ENCODE results near the gene CEACAM3.

CEACAM3 gene

DNA sequence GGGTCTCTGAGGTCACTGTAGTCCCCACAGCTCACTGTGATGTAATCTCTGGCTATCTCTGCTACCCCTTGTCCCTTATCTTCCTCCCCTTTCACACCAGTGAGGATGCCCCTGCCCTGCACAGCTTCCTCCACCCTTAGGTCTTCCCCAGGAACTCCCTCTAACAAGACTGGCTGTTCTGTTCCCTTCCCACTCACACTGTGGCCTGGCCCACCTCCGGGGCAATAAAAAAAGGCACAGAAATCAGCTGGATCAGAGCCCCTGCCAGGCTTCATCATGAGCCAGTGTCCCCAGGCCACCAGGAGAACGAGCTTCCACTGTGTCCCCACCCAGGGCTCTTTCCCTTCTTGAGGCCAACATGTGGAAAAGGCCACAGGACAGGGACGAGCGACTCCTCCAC, 4.6 kb downstream of the CEACAM3 start:
- Histone ChIP-seq H3K9ac (ENCODE audit: insufficient read length) (no peak overlapping the region), H3K36me3 (ENCODE audit: insufficient read depth, low read length) (no peaks in the 10 kb centered on the region), H3K27ac (no peak overlapping the region), H3K9me3 (ENCODE audit: low read depth, low read length) (no peaks in the 10 kb centered on the region), H3K4me3 (no peak overlapping the region)
- DNase-seq (ENCODE audit: low read depth, low spot score): no peak
- no peak for TF ChIP-seq EZH2 (IDR thresholded peaks at IDR 0.05)
- TF ChIP-seq FOXP2 (optimal IDR thresholded peaks at IDR 0.05; ENCODE audit: control extremely low read depth, extremely low read length, insufficient read depth): no peak
- no peak for TF ChIP-seq POLR2AphosphoS5 (IDR thresholded peaks at IDR 0.05; ENCODE audit: borderline replicate concordance, low read depth, low read length)

DNA sequence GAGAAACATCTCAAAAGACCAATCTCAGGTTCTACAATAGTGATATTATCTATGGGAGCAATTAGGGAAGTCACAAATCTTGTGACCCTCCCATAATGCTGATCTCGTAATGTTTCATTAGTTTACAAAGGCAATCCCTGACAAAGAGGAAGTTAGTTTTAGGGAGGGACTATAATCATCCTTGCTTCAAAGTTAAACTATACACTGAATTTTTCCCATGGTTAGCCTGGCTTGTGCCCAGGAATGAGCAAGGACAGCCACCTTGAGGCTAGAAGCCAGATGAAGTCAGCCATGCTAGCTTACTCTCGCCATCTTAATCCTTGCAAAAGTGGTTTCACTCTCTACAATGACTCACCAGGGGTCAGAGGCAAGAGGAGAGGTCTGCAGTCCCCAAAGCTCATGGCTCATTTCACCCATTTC, 5.4 kb downstream of the CEACAM3 start:
- H3K9ac ChIP-seq (ENCODE audit: insufficient read length): no peak overlapping the region
- DNase-seq (ENCODE audit: low read depth, low spot score): no peak
- H3K27ac ChIP-seq: no peak overlapping the region
- TF ChIP-seq FOXP2 (optimal IDR thresholded peaks at IDR 0.05; ENCODE audit: control extremely low read depth, extremely low read length, insufficient read depth) (no peak), EZH2 (IDR thresholded peaks at IDR 0.05) (no peak), POLR2AphosphoS5 (IDR thresholded peaks at IDR 0.05; ENCODE audit: borderline replicate concordance, low read depth, low read length) (no peak)
- H3K36me3 ChIP-seq (ENCODE audit: insufficient read depth, low read length): no peaks in the 10 kb centered on the region
- no peaks in the 10 kb centered on the region for H3K9me3 ChIP-seq (ENCODE audit: low read depth, low read length)
- no peak overlapping the region for H3K4me3 ChIP-seq

DNA sequence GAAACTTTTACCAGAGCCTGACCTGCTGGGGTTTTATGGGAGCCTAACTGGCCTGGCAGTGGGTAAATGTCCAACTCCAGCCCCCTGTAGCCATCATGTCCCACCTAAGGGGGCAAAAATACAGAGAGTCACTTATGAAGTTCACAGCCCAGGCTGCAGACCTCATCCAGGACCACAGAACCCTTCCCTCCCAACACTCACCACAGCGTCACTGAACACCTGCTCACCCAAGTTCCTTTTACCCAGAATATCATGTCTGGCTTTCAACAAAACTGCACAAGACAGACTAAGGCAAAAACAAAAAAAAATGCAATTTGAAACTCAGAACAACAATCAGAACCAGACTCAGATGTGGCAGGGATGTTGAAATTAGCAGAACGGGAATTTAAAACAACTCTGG, 6.4 kb downstream of the CEACAM3 start:
- H3K27ac ChIP-seq: no peak overlapping the region
- no peak overlapping the region for H3K9ac ChIP-seq (ENCODE audit: insufficient read length)

DNA sequence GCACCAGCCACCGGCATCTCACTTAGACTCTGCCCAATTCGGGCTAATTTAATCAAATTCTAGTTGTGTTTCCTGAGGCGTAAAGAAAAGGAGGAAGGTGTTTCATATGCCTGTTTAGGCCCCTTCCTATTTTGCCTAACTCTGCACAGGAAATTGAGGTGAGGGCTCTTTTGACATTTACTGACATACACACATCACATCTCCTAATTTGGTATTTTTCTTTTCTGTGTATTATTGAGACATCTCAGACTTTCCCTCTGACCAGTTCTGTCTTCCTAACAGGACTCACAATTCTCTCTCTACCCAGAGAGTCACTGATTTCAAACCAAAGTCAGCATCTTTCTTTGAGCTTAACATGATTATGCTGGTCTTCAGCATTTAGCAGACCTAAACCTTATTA, 7.9 kb downstream of the CEACAM3 start:
- Histone ChIP-seq H3K9me3 (ENCODE audit: low read depth, low read length) (no peaks in the 10 kb centered on the region), H3K36me3 (ENCODE audit: insufficient read depth, low read length) (no peaks in the 10 kb centered on the region), H3K9ac (ENCODE audit: insufficient read length) (no peak overlapping the region), H3K27ac (no peak overlapping the region), H3K4me3 (no peak overlapping the region)
- no peak for DNase-seq (ENCODE audit: low read depth, low spot score)
- TF ChIP-seq EZH2 (IDR thresholded peaks at IDR 0.05) (no peak), FOXP2 (optimal IDR thresholded peaks at IDR 0.05; ENCODE audit: control extremely low read depth, extremely low read length, insufficient read depth) (no peak), POLR2AphosphoS5 (IDR thresholded peaks at IDR 0.05; ENCODE audit: borderline replicate concordance, low read depth, low read length) (no peak)

More for the DNA sequence above, 6.4 kb downstream of the CEACAM3 start:
- DNase-seq (ENCODE audit: low read depth, low spot score): no peak
- no peak for TF ChIP-seq EZH2 (IDR thresholded peaks at IDR 0.05)
- no peak for TF ChIP-seq FOXP2 (optimal IDR thresholded peaks at IDR 0.05; ENCODE audit: control extremely low read depth, extremely low read length, insufficient read depth)
- no peak for TF ChIP-seq POLR2AphosphoS5 (IDR thresholded peaks at IDR 0.05; ENCODE audit: borderline replicate concordance, low read depth, low read length)
- H3K4me3 ChIP-seq: no peak overlapping the region
- no peaks in the 10 kb centered on the region for H3K9me3 ChIP-seq (ENCODE audit: low read depth, low read length)
- H3K36me3 ChIP-seq (ENCODE audit: insufficient read depth, low read length): no peaks in the 10 kb centered on the region

DNA sequence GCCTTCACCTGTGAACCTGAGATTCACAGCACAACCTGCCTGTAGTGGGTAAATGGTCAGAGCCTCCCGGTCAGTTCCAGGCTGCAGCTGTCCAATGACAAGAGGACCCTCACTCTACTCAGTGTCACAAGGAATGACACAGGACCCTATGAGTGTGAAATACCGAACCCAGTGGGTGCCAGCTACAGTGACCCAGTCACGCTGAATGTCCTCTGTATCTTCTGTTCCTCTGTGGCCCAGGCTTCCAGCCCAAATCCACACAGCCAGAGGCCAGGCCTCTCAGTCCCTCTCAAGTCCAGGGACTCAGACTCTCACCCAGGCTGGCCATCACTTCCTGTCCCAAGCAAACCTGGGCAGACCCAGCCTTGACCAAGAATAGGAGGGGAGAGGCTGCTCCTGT, 10.8 kb downstream of the CEACAM3 start:
- H3K9ac ChIP-seq (ENCODE audit: insufficient read length): no peak overlapping the region
- no peaks in the 10 kb centered on the region for H3K36me3 ChIP-seq (ENCODE audit: insufficient read depth, low read length)
- no peak overlapping the region for H3K27ac ChIP-seq
- TF ChIP-seq POLR2AphosphoS5 (IDR thresholded peaks at IDR 0.05; ENCODE audit: borderline replicate concordance, low read depth, low read length): no peak
- DNase-seq (ENCODE audit: low read depth, low spot score): no peak
- no peak overlapping the region for H3K4me3 ChIP-seq
- no peaks in the 10 kb centered on the region for H3K9me3 ChIP-seq (ENCODE audit: low read depth, low read length)

DNA sequence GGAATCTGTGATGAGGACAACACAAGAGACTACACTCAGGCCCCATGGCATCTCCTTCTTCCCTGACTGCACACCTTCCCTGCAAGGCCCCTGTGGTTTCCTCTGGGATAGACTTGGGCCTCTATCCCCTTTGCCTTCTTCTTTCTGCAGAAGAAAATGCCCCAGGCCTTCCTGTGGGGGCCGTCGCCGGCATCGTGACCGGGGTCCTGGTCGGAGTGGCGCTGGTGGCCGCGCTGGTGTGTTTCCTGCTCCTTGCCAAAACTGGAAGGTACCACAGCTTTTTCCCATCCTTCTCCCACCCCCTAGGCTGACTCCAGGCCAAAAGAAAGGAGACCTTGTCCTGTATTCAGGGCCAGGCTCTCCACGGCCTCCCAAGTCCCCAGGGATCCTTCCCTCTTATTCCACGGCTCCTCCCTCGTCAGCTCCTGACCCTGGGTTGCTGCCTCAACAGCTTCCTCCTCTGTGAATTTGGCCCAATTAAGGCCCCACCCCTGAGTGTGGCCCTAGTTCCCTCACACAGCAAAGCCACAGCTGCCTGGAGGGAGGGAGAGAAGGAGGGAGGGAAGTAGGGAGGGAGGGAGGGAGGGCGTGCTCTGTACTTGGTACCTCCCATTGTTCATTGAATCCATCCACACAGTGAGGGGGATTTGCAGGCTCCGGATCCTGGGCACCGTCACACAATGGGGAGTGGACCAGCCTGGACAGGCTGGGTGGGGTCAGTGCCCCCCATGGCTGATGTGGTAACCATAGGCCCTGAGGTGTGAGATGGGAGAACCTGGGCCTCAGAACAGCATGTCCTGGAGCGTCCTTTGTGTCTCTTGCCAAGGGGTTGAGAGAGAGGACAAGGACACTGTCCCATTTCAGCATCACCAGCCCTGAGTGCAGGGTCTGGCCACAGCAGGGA, 12.5 kb downstream of the CEACAM3 start:
- no peak for DNase-seq (ENCODE audit: low read depth, low spot score)
- TF ChIP-seq FOXP2 (optimal IDR thresholded peaks at IDR 0.05; ENCODE audit: control extremely low read depth, extremely low read length, insufficient read depth) (no peak), POLR2AphosphoS5 (IDR thresholded peaks at IDR 0.05; ENCODE audit: borderline replicate concordance, low read depth, low read length) (no peak), EZH2 (IDR thresholded peaks at IDR 0.05) (no peak)
- Histone ChIP-seq H3K4me3 (no peak overlapping the region), H3K27ac (no peak overlapping the region), H3K9me3 (ENCODE audit: low read depth, low read length) (no peaks in the 10 kb centered on the region), H3K36me3 (ENCODE audit: insufficient read depth, low read length) (no peaks in the 10 kb centered on the region), H3K9ac (ENCODE audit: insufficient read length) (no peak overlapping the region)

DNA sequence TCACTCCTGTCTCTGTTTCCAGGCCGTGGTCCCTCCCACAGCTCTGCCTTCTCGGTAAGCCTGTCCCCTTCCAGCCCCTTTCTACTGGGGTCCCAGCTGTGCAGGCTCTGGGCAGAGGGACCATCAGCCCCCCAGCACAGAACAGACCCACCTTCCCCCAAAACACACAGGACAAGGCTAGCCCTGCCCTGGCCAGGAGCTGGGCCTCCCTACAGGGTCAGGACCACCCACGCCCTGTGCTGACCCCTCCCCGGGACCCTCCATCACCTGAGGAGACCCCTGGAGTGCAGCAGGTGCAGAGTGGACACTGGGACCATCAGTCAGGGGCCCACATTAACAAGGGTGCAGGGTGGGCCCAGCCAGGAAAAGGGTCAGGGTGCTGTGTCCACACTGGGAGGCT, 13.9 kb downstream of the CEACAM3 start:
- H3K9me3 ChIP-seq (ENCODE audit: low read depth, low read length): no peaks in the 10 kb centered on the region
- H3K4me3 ChIP-seq: no peak overlapping the region
- no peaks in the 10 kb centered on the region for H3K36me3 ChIP-seq (ENCODE audit: insufficient read depth, low read length)
- no peak overlapping the region for H3K9ac ChIP-seq (ENCODE audit: insufficient read length)
- H3K27ac ChIP-seq: no peak overlapping the region
- TF ChIP-seq POLR2AphosphoS5 (IDR thresholded peaks at IDR 0.05; ENCODE audit: borderline replicate concordance, low read depth, low read length) (no peak), FOXP2 (optimal IDR thresholded peaks at IDR 0.05; ENCODE audit: control extremely low read depth, extremely low read length, insufficient read depth) (no peak), EZH2 (IDR thresholded peaks at IDR 0.05) (no peak)
- DNase-seq (ENCODE audit: low read depth, low spot score): no peak

- TF ChIP-seq EZH2 (IDR thresholded peaks at IDR 0.05): no peak
Measured at GRCh38 chr19:41811036-41811435, 14.6 kb downstream of the CEACAM3 start.

DNA sequence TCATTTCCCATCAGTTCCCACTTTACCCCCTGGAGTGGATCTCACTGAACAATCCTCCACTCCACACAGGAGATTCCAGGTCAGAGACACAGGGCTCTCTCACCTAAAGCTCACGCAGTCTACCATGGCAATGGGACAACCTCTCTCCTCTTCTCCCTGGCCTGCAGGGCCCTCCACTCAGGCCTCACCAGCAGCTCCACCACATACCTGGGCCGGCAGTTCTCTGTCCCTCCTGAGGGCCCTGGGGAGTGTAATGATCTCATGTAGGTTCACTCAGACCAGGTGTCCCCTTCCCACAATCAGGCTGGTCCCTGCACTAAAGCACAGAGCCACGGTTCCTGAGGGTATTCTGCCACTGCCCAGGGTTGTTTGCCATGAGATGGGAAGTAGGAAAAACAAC, 15.6 kb downstream of the CEACAM3 start:
- Histone ChIP-seq H3K27ac (no peak overlapping the region), H3K9ac (ENCODE audit: insufficient read length) (no peak overlapping the region), H3K9me3 (ENCODE audit: low read depth, low read length) (no peaks in the 10 kb centered on the region), H3K36me3 (ENCODE audit: insufficient read depth, low read length) (no peaks in the 10 kb centered on the region), H3K4me3 (no peak overlapping the region)
- no peak for DNase-seq (ENCODE audit: low read depth, low spot score)
- TF ChIP-seq FOXP2 (optimal IDR thresholded peaks at IDR 0.05; ENCODE audit: control extremely low read depth, extremely low read length, insufficient read depth): no peak
- TF ChIP-seq EZH2 (IDR thresholded peaks at IDR 0.05): no peak
- no peak for TF ChIP-seq POLR2AphosphoS5 (IDR thresholded peaks at IDR 0.05; ENCODE audit: borderline replicate concordance, low read depth, low read length)

More at GRCh38 chr19:41811036-41811435, 14.6 kb downstream of the CEACAM3 start:
- Histone ChIP-seq H3K9me3 (ENCODE audit: low read depth, low read length) (no peaks in the 10 kb centered on the region), H3K27ac (no peak overlapping the region), H3K36me3 (ENCODE audit: insufficient read depth, low read length) (no peaks in the 10 kb centered on the region), H3K4me3 (no peak overlapping the region), H3K9ac (ENCODE audit: insufficient read length) (no peak overlapping the region)
- DNase-seq (ENCODE audit: low read depth, low spot score): no peak

All from SK-N-MC (cell line).